Measurements from ENCODE around the gene OR1D5.

GRCh38 chr17:3039736-3040135, 23.7 kb downstream of the OR1D5 start:
- TF ChIP-seq, protein P1, sequence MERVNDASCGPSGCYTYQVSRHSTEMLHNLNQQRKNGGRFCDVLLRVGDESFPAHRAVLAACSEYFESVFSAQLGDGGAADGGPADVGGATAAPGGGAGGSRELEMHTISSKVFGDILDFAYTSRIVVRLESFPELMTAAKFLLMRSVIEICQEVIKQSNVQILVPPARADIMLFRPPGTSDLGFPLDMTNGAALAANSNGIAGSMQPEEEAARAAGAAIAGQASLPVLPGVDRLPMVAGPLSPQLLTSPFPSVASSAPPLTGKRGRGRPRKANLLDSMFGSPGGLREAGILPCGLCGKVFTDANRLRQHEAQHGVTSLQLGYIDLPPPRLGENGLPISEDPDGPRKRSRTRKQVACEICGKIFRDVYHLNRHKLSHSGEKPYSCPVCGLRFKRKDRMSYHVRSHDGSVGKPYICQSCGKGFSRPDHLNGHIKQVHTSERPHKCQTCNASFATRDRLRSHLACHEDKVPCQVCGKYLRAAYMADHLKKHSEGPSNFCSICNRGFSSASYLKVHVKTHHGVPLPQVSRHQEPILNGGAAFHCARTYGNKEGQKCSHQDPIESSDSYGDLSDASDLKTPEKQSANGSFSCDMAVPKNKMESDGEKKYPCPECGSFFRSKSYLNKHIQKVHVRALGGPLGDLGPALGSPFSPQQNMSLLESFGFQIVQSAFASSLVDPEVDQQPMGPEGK (CRISPR knock-in tag; IDR thresholded peaks at IDR 0.05; ENCODE audit: borderline replicate concordance) = no peak
- TF ChIP-seq, protein P2, sequence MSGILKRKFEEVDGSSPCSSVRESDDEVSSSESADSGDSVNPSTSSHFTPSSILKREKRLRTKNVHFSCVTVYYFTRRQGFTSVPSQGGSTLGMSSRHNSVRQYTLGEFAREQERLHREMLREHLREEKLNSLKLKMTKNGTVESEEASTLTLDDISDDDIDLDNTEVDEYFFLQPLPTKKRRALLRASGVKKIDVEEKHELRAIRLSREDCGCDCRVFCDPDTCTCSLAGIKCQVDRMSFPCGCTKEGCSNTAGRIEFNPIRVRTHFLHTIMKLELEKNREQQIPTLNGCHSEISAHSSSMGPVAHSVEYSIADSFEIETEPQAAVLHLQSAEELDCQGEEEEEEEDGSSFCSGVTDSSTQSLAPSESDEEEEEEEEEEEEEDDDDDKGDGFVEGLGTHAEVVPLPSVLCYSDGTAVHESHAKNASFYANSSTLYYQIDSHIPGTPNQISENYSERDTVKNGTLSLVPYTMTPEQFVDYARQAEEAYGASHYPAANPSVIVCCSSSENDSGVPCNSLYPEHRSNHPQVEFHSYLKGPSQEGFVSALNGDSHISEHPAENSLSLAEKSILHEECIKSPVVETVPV (CRISPR knock-in tag; IDR thresholded peaks at IDR 0.05) = no peak
- TF ChIP-seq ESRRG (CRISPR knock-in tag; IDR thresholded peaks at IDR 0.05) = no peak
- no peak for TF ChIP-seq GLIS3 (CRISPR knock-in tag; IDR thresholded peaks at IDR 0.05)
- no peak for TF ChIP-seq ISL1 (CRISPR knock-in tag; IDR thresholded peaks at IDR 0.05)
- no peak for TF ChIP-seq ZNF8 (CRISPR knock-in tag; IDR thresholded peaks at IDR 0.05)
- no peak for TF ChIP-seq CREB5 (CRISPR knock-in tag; IDR thresholded peaks at IDR 0.05; ENCODE audit: low read depth)
- no peak for TF ChIP-seq OSR1 (CRISPR knock-in tag; IDR thresholded peaks at IDR 0.05)
- no peak for TF ChIP-seq CSDC2 (CRISPR knock-in tag; IDR thresholded peaks at IDR 0.05)
- no peak for TF ChIP-seq ZFP30 (CRISPR knock-in tag; IDR thresholded peaks at IDR 0.05)
- no peak for TF ChIP-seq TCF4 (CRISPR knock-in tag; IDR thresholded peaks at IDR 0.05; ENCODE audit: borderline replicate concordance)
- TF ChIP-seq RARB (CRISPR knock-in tag; IDR thresholded peaks at IDR 0.05) = no peak
- TF ChIP-seq BACH2 (CRISPR knock-in tag; IDR thresholded peaks at IDR 0.05; ENCODE audit: borderline replicate concordance) = no peak

Data from SK-N-SH treated with all-trans-retinoic acid at 6 μM for 48 hours (cell line).